Suppressor macrophage treated with lipopolysaccharide for 4 hours (primary cell): ENCODE results near the gene HPS6.

ENCODE experiments used
- DNase-seq: peaks from one replicate; pipeline ENCODE4 v3.0.0-alpha.2; 2020

The HPS6 gene

GRCh38 chr10:102069071-102069470 lies 3.9 kb downstream of the HPS6 start:
- DNase-seq, result peak; percentile 58

- DNase-seq, result peak; percentile 91
Observed at GRCh38 chr10:102072673-102073527, 7.8 kb downstream of the HPS6 start.

DNA sequence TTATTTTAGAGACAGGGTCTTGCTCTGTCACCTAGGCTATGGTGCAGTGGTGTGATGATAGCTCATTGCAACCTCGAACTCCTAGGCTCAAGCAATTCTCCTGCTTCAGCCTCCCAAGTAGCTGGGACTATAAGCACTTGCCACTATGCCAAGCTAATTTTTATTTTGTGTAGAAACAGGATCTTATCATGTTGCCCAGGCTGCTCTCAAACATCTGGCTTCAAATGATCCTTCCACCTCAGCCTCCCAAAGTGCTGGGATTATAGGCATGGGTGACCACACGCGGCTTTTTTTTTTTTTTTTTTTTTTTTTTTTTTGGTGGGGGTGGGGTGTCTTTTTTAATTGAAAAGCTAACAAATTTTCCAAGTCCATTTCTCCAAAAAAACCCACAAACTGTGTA lies 18.4 kb downstream of the HPS6 start:
- DNase-seq, result no peak

DNA sequence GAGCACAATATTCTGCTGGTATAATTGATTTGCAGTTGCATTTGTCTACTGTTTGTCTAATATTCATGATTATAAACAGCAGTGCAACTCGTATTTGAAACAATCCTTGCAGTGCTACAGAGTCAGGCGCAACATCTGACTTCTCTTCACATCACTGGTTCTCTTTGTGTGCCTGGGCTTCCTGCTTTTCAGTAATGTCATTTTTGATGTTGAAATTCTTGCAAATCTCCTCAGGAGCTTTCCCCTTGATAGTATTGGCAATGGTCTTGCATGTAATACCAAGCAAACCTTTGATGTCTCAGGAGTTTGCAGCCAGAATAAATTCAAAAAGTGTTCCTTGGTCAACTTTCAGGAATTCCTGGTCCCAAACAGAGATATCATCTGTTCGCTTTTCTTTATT lies 20.2 kb downstream of the HPS6 start:
- peak; percentile 69 for DNase-seq

GRCh38 chr10:102086196-102086595 lies 21.0 kb downstream of the HPS6 start:
- DNase-seq, result no peak

DNA sequence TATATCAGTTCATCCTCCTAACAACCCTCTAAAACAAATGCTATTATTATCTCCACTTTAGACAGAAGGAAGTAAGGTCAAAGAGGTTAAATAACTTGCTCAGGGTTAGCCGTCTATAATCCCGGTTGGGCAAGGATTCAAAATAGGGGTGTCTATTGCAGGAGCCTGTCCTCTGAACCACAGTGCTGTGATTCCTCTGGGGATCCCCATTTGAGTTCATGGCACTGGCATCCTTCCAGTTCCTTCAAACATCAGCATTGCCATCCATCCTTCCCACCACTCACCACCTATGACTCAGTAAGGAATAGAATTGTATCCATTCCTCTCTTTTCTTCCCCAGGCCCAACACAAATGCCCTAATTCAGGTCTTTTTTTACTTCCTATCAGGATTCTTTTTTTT lies 25.6 kb downstream of the HPS6 start:
- no peak for DNase-seq

DNA sequence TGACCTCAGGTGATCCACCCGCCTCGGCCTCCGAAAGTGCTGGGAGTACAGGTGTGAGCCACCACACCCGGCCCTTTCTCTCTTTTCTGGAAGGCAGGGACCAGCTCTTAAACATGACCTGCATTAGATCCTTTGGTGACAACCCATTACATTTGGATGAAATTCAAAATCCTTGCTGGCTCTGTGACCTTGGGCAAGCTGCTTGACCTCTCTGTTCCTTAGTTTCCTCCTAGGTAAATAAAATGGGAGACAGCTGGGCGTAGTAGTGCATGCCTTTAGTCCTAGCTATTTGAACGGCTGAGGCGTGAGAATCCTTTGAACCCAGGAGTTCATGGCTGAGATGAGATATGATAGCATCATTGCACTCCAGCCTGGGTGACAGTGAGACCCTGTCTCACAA lies 31.3 kb downstream of the HPS6 start:
- DNase-seq, result no peak

- no peak for DNase-seq
Observed at GRCh38 chr10:102101152-102101551, 36.0 kb downstream of the HPS6 start.

DNA sequence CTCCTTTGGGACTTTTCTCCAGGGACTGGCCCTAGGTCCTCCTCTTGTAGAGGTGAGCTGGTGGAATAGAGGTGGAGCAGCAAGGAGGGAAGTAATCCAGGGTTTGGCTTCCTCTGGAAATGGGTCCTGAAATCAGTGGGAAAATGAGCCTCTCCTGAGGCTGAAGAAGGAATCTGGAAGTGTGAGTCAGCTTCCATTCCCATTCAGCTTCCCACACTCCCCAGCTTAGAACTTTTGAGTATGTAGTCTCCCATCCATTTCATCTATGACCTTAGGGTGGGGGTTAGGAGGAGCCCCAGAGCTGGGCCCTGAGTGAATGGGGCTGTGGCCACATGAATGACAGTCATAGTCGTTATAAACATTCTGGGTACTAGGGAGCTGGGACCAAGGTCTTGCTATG lies 37.3 kb downstream of the HPS6 start:
- no peak for DNase-seq

DNA sequence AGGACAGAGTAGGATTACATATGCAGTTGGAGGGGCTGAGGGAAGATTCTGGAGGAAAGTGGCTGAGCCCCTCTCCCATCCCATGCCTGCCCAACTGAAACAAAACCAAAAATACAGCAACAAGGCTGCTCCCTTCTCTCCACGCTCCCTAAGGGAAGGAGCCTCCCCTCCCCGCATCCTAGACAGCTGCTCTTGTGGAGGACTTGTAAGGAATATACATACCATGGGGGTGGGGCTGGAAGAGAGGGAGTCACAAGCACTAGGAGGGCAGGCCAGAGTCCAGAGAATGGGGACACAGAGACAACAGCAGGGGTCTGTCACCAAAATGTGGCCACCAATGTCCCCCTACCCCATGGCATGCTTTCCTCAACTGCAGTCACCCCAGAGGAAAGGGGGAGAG lies 41.8 kb downstream of the HPS6 start:
- DNase-seq, result no peak

DNA sequence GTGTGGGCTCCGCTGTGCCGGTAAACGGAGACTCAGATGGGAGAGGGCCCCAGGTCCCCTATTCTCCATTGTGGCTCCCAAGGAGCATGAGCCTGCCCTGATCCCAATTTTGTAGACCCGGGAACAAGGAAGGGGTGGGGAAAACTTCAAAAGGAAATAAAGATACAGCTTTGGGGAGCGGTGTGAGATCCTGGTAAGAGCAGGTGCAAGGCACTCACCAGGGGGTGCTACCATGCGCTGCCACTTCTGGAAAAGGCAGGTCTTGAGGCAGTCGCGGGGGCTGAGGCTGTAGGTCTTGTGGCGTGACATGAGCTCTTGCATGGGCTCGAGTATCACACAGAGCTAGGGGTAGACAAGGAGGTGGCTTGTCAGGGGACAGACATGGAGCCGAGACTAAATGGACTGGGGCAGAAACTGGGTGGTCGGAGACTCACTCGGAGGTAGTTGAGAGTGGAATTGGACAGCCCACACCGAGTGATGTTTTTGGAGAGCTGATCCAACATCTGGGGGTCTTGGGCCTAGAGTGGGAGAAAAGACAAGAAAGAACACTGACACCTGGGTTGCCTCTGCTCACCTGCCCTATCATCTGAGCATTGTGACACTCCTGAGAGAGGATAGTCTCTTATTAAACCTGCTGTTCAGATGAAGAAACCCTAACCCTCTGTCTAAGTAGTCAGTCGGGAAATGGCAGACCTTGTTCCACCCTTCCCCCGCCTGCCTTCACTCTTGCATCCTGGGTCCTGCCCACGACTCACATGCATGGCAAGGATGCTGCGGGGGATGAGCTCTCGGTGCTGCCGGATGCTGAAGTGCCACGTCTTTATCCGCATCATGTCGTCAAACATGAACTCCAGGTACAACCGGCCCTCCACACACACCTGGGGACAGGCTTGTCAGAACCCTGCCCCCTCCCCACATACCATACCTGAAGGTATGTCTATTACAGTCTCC lies 44.3 kb downstream of the HPS6 start:
- no peak for DNase-seq

- DNase-seq, result no peak
Observed at GRCh38 chr10:102111276-102111675, 46.1 kb downstream of the HPS6 start.

GRCh38 chr10:102112210-102112817 lies 47.2 kb downstream of the HPS6 start:
- no peak for DNase-seq

GRCh38 chr10:102113261-102113955 lies 48.3 kb downstream of the HPS6 start:
- no peak for DNase-seq

DNA sequence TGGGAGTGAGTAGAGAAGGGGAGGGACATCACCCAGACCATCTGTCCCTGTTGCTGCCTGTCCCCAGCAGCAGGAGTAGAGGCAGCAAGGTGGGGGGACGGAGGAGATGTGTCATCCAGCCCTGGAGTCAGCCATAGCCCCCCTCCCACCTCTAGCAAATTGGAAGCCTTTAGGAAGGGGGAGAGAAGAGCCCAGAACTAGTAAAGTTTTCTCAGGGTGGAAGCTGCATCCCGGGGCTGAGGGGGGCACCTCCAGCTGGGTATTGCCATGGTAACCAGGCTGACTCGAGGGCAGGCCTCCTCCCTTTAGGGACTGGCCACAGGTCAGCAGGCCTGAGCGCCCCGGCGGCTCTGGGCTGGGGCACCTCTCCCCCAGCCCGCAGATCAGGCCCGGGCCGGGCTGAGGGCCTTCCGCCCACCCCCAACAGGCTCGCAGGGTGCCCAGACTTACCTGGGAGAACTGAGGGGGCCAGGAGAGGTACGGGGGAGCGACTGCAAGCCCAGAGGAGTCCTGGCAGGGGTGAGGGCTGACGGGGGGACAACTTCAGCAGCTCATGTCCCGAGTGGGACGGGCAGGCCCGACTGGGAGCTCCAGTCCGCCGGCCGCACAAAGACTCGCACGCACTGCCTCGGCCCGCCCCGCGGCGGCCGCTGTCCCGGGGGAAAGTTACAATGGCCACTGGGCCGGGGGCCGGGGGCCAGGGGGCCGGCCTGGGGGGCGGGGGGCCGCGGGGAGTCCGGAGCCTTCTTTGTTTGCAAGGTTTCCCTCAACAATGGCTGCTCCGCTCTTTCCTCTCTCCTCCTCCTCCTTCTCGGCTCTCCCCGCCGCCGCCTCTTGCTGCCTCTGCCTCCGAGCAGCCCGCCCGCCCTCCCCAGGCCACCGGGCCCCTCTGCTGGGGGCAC lies 49.1 kb downstream of the HPS6 start:
- peak; percentile 11 for DNase-seq

GRCh38 chr10:102114861-102115618 lies 49.9 kb downstream of the HPS6 start:
- DNase-seq, result peak; percentile 93

DNA sequence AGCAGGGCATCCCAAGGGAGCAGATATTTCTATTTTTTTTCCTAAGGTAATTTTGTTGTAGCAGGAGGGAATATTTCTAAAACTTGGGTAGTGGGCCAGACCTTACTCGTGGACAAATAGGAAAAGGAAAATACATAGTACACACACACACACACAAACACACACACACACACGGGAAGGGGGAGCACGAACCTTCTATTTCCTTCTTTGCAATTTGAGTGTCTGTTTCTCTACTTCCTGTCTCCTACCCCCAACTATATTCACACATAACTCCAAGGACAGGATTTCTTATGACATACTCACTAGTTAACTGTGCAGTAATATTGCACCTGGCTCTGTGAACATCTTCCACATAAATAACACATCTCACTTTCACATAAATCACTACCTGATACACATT lies 50.6 kb downstream of the HPS6 start:
- peak; percentile 10 for DNase-seq

GRCh38 chr10:102116656-102117055 lies 51.5 kb downstream of the HPS6 start:
- DNase-seq, result no peak
